Measurements from ENCODE around the gene SMC1B. TPM values are rescaled to one million over a fixed set of nuclear protein-coding genes. Genes with fewer than 3 reads are reported as not detected.

SMC1B gene
- total RNA-seq, 4 donors from 2014 or later: not detected

DNA sequence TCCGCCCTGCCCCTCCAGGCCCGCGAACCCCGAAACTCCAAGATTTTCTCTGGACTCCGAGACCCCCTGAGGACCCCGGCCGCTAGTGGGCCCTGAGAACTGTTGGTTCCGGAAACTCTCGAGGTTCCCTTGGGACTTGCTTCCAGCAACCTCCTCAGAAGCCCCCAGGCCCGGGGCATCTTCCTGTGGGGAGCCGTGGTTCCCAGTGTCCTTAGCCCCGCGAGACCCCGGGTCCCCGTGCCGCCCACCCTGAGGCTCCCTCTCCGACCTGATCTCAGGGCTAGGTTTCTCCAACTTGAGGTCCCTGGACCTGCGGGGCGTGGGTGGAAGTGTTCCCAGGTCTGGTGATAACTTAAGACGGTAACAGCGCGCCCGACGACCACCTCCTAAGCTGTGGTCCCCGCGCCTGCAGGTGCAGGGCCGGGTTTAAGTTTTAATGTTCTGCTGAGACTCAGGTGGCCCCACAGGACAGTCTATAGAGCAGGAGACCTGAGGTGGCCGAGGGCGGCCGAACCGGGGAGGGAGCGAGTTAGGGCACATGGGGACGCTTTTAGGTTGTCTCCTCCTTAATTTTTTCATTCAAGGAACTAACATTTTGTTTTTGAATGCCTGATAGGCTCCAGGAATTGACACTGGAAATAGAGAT lies 102.9 kb downstream of the SMC1B start:
- peak overlapping the region; percentile 86 to 95 (median 90) for H3K27ac ChIP-seq
- no peaks in the 10 kb centered on the region for H3K9me3 ChIP-seq
- TF ChIP-seq POLR2A (IDR thresholded peaks at IDR 0.05): no peak
- TF ChIP-seq, protein P1, sequence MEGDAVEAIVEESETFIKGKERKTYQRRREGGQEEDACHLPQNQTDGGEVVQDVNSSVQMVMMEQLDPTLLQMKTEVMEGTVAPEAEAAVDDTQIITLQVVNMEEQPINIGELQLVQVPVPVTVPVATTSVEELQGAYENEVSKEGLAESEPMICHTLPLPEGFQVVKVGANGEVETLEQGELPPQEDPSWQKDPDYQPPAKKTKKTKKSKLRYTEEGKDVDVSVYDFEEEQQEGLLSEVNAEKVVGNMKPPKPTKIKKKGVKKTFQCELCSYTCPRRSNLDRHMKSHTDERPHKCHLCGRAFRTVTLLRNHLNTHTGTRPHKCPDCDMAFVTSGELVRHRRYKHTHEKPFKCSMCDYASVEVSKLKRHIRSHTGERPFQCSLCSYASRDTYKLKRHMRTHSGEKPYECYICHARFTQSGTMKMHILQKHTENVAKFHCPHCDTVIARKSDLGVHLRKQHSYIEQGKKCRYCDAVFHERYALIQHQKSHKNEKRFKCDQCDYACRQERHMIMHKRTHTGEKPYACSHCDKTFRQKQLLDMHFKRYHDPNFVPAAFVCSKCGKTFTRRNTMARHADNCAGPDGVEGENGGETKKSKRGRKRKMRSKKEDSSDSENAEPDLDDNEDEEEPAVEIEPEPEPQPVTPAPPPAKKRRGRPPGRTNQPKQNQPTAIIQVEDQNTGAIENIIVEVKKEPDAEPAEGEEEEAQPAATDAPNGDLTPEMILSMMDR (IDR thresholded peaks at IDR 0.05): no peak
- intact Hi-C loops (cut with DNase I): no loop called here
- peaks cover 12 to 57% (median 21%) of the 10 kb centered on the region in 3 donors for H3K4me1 ChIP-seq
- no peaks in the 10 kb centered on the region for H3K36me3 ChIP-seq
- peak overlapping the region; percentile 78 to 100 (median 87) for H3K4me3 ChIP-seq
- whole genome bisulfite sequencing, 2 donors: 0 to 3% methylated on average over 3 to 20 of the region's 33 CpGs
- no peaks in the 10 kb centered on the region for H3K27me3 ChIP-seq
- DNase-seq: no peak

DNA sequence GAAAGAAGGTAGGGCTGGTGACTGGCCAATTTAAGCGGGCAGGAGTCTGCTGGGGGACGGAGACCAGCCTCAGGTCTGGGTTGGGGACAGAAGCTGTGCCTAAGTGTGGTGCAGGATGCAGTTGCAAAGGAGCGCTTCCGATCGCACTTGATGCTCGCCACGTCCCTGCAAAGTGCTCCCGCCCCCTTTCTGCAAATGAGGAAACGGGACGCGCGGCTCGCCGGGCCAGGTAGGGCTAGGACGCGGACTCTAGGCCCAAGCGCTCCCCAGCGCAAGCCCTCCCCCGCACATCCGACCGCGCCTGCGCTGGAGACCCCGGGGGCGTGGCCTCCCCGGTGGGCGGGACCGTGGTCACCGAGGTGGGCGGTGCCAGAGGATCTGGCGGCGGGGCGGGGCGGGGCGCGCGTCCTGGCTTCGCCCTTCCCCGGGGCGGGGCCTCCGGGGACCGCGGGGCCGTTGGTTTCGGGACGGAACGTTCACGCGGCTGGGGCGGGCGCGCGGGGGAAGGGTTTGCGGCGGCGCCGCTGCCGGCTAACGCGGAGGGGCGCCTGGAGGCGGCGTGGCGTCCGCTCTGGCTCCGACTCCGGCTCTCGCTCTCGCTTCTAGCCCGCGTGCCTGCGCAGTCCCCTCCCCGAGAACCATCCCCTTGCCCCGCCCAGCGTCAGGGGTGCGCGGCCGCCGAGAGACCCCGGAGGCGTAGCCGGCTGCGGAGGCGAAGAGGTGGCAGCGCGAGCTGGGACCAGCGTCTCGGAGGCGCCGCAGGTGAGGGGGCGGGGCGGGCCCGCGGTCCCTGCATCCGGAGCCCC lies 103.8 kb downstream of the SMC1B start, which contains the start of gene FAM118A:
TSS of gene FAM118A (plus strand) at position 513 of the 806 bp plus-strand sequence. CDS start 12,446 bp downstream, outside the sequence.
- H3K4me3 ChIP-seq: peak within 1 kb of the TSS; percentile 78 to 100 (median 87)
- H3K27ac ChIP-seq: peak within 1 kb of the TSS; percentile 86 to 95 (median 90)
- TF ChIP-seq, protein P1 (IDR thresholded peaks at IDR 0.05): peak in 1 of 6 experiments; percentile 7
- peak in 3 of 4 donors; percentile 10 to 90 (median 77) for TF ChIP-seq POLR2A (IDR thresholded peaks at IDR 0.05)
- WGBS, 2 donors: 3 to 5% methylated on average over 5 to 7 of the region's 95 CpGs
- H3K27me3 ChIP-seq: no peaks in the 10 kb centered on the region
- intact Hi-C loops (cut with DNase I): no loop called here
- H3K4me1 ChIP-seq: peaks cover 12 to 56% (median 21%) of the 10 kb centered on the region in 3 donors
- H3K36me3 ChIP-seq: no peaks in the 10 kb centered on the region
- peak; percentile 78 for DNase-seq
- no peaks in the 10 kb centered on the region for H3K9me3 ChIP-seq

DNA sequence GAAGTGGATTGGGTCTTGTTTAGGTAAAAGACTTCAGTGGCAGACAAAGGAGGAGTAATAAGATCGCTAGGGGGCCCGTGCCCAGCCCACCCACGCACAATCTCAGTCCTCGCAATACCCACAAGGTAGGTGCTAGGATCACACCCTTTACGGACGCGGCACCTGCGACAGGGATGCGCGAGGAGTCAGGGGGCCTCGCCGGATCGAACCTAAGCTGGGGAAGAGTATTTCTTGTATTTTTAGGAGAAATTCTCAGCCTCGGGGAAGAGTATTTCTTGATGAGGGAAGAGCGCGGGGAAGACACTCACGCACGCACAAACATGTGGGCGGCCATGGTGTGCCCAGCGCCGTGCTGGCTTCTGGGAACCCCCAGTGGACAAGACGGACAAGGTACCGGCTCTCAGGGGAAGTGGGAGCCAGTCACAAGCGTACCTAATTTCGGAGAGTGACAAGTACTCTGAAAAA lies 104.4 kb downstream of the SMC1B start:
- no peaks in the 10 kb centered on the region for H3K9me3 ChIP-seq
- TF ChIP-seq, protein P1 (IDR thresholded peaks at IDR 0.05): no peak
- TF ChIP-seq POLR2A (IDR thresholded peaks at IDR 0.05): no peak
- peaks cover 12 to 50% (median 21%) of the 10 kb centered on the region in 3 donors for H3K4me1 ChIP-seq
- intact Hi-C loops (cut with DNase I): no loop called here
- H3K27me3 ChIP-seq: no peaks in the 10 kb centered on the region
- no peaks in the 10 kb centered on the region for H3K36me3 ChIP-seq
- peak overlapping the region; percentile 78 to 100 (median 87) for H3K4me3 ChIP-seq
- DNase-seq: no peak
- H3K27ac ChIP-seq: peak overlapping the region; percentile 86 to 95 (median 90)
- WGBS, 2 donors: 37 to 60% methylated on average over 17 to 25 of the region's 25 CpGs

DNA sequence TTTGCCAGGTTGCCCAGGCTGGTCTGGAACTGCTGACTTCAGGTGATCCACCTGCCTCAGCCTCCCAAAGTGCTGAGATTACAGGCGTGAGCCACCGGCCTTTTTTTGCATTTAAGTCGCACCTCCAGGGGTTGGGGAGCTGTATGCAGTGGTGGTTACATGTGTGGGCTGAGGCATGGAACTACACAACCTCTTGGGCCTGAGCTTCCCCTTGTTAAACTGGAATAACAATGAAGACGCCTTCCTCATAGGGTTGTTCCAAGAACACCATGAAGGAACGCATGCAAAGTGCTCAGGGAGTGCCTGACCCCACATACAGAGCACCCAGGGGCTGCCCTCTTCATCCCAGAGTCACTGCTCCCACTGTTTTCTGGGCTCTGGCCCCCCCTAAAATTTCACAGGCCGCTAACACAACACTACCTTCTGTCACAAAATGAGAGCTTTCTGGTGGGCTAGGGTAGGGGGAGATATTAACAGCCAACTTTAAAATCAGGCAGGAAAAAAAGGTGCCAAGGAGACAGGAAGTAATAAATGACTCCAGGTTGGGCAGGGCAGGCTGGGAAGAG lies 104.9 kb downstream of the SMC1B start:
- intact Hi-C loops (cut with DNase I): no loop called here
- Histone ChIP-seq H3K36me3 (no peaks in the 10 kb centered on the region), H3K27me3 (no peaks in the 10 kb centered on the region), H3K4me1 (peaks cover 12 to 45% (median 21%) of the 10 kb centered on the region in 3 donors), H3K9me3 (no peaks in the 10 kb centered on the region), H3K27ac (peak overlapping the region; percentile 86 to 95 (median 90)), H3K4me3 (no peak overlapping the region)
- no peak for DNase-seq
- 40 to 93% methylated on average over 1 to 6 of the region's 6 CpGs for WGBS, 2 donors
- TF ChIP-seq, protein P1 (IDR thresholded peaks at IDR 0.05): no peak
- TF ChIP-seq POLR2A (IDR thresholded peaks at IDR 0.05): no peak
